ENCODE measurements around the gene M1AP. TPM values are rescaled to one million over a fixed set of nuclear protein-coding genes. Genes with fewer than 3 reads are reported as not detected.

The M1AP gene
- total RNA-seq, 1 experiment from 2014 or later = not detected

DNA sequence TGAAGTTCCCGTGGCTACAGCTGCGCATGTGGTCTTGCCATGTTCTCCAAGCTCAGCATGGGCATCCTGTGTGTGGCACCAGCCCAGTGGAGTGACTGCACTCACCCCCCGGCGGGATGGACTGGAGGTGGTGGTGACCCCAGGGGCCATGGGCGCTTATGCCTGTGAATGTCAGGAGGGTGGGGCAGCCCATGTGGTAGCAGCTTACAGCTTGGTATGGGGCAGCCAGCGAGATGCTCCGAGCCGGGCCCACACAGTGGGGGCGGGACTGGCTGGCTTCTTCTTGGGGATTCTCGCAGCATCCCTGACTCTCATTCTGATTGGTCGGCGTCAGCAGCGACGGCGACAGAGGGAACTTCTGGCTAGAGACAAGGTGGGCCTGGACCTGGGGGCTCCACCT is 31.5 kb upstream of the M1AP start:
- no peaks in the 10 kb centered on the region for H3K27me3 Mint-ChIP-seq (ENCODE audit: insufficient read depth, unreplicated experiment)
- ChIA-PET CTCF (no interaction called here), POLR2A (no interaction called here)
- H3K4me3 Mint-ChIP-seq (ENCODE audit: unreplicated experiment) = no peak overlapping the region
- BruUV-seq (replicated peaks) = no TSS peak
- H3K27ac Mint-ChIP-seq (ENCODE audit: unreplicated experiment) = no peak overlapping the region
- H3K4me1 Mint-ChIP-seq (ENCODE audit: low read depth, unreplicated experiment) = no peaks in the 10 kb centered on the region
- H3K9me3 Mint-ChIP-seq (ENCODE audit: unreplicated experiment) = no peaks in the 10 kb centered on the region
- Histone ChIP-seq H3K36me3 (ENCODE audit: control insufficient read depth, insufficient read depth, low read length) (no peaks in the 10 kb centered on the region), H3K4me1 (no peaks in the 10 kb centered on the region), H3K27me3 (replicated peaks; ENCODE audit: control insufficient read depth, insufficient read depth, low read length) (no peaks in the 10 kb centered on the region), H3K9me3 (no peaks in the 10 kb centered on the region), H3K4me3 (ENCODE audit: low read depth, low read length) (no peak overlapping the region)
- intact Hi-C loops (cut with micrococcal nuclease; ENCODE audit: unreplicated experiment) = no loop called here
- no peak for DNase-seq
- H3K36me3 Mint-ChIP-seq (ENCODE audit: insufficient read depth, unreplicated experiment) = no peaks in the 10 kb centered on the region
- TF ChIP-seq, protein P1, sequence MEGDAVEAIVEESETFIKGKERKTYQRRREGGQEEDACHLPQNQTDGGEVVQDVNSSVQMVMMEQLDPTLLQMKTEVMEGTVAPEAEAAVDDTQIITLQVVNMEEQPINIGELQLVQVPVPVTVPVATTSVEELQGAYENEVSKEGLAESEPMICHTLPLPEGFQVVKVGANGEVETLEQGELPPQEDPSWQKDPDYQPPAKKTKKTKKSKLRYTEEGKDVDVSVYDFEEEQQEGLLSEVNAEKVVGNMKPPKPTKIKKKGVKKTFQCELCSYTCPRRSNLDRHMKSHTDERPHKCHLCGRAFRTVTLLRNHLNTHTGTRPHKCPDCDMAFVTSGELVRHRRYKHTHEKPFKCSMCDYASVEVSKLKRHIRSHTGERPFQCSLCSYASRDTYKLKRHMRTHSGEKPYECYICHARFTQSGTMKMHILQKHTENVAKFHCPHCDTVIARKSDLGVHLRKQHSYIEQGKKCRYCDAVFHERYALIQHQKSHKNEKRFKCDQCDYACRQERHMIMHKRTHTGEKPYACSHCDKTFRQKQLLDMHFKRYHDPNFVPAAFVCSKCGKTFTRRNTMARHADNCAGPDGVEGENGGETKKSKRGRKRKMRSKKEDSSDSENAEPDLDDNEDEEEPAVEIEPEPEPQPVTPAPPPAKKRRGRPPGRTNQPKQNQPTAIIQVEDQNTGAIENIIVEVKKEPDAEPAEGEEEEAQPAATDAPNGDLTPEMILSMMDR (IDR thresholded peaks at IDR 0.05; ENCODE audit: insufficient read depth in 1 of 2, low read depth in 1 of 2, low read length in 1 of 2, severe bottlenecking in 1 of 2, unreplicated experiment in 1 of 2) = no peak

DNA sequence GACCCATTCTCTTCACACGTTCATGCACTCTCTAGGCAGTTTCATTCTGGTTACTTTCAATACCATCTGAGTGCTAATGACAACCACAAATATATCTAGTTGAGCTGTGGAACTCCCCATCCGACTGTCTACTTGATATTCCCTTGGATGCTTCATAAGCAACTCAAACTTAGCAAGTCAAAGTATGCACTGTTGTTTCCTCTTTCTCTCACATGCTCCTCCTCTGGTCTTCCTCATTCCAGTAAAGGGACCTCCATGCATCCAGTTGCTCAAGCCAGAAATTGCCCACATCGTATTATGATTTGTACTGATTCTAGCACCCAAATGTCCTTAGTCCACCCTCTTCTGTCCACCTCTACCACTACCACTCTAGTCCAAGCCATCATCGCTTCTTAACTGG is 28.2 kb upstream of the M1AP start:
- H3K4me1 Mint-ChIP-seq (ENCODE audit: low read depth, unreplicated experiment) = no peaks in the 10 kb centered on the region
- BruUV-seq (replicated peaks) = no TSS peak
- H3K36me3 Mint-ChIP-seq (ENCODE audit: insufficient read depth, unreplicated experiment) = no peaks in the 10 kb centered on the region
- TF ChIP-seq, protein P1 (IDR thresholded peaks at IDR 0.05; ENCODE audit: insufficient read depth in 1 of 2, low read depth in 1 of 2, low read length in 1 of 2, severe bottlenecking in 1 of 2, unreplicated experiment in 1 of 2) = no peak
- H3K27ac Mint-ChIP-seq (ENCODE audit: unreplicated experiment) = no peak overlapping the region
- ChIA-PET POLR2A (no interaction called here), CTCF (no interaction called here)
- no peak overlapping the region for H3K4me3 ChIP-seq (ENCODE audit: low read depth, low read length)
- intact Hi-C loops (cut with micrococcal nuclease; ENCODE audit: unreplicated experiment) = no loop called here
- H3K9me3 ChIP-seq = no peaks in the 10 kb centered on the region
- H3K9me3 Mint-ChIP-seq (ENCODE audit: unreplicated experiment) = no peaks in the 10 kb centered on the region
- H3K4me1 ChIP-seq = no peaks in the 10 kb centered on the region
- H3K36me3 ChIP-seq (ENCODE audit: control insufficient read depth, insufficient read depth, low read length) = no peaks in the 10 kb centered on the region
- H3K4me3 Mint-ChIP-seq (ENCODE audit: unreplicated experiment) = no peak overlapping the region
- H3K27me3 Mint-ChIP-seq (ENCODE audit: insufficient read depth, unreplicated experiment) = no peaks in the 10 kb centered on the region
- no peak for DNase-seq
- no peaks in the 10 kb centered on the region for H3K27me3 ChIP-seq (replicated peaks; ENCODE audit: control insufficient read depth, insufficient read depth, low read length)

DNA sequence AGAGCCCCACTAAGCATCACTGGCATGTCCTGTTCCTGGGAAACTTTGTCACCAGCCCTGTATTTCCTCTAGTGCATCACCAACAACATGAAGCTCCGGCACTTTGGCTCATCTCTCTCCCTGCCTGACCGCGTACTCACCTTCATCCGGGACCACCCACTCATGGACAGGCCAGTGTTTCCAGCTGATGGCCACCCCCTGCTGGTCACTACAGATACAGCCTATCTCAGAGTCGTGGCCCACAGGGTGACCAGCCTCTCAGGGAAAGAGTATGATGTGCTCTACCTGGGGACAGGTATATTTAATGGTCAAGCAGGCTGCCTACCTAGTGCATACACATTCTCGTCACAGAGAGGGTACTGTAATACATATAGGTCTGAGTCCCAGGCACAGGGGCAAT is 27.0 kb upstream of the M1AP start:
- POLR2A ChIA-PET = no interaction called here
- no TSS peak for BruUV-seq (replicated peaks)
- no peak overlapping the region for H3K27ac Mint-ChIP-seq (ENCODE audit: unreplicated experiment)

More for the DNA sequence above, 27.0 kb upstream of the M1AP start:
- intact Hi-C loops (cut with micrococcal nuclease; ENCODE audit: unreplicated experiment) = no loop called here
- TF ChIP-seq, protein P1 (IDR thresholded peaks at IDR 0.05; ENCODE audit: insufficient read depth in 1 of 2, low read depth in 1 of 2, low read length in 1 of 2, severe bottlenecking in 1 of 2, unreplicated experiment in 1 of 2) = peak in 1 of 2 experiments; percentile 22
- DNase-seq = no peak
- Mint-ChIP-seq H3K4me3 (ENCODE audit: unreplicated experiment) (no peak overlapping the region), H3K36me3 (ENCODE audit: insufficient read depth, unreplicated experiment) (no peaks in the 10 kb centered on the region), H3K9me3 (ENCODE audit: unreplicated experiment) (no peaks in the 10 kb centered on the region), H3K27me3 (ENCODE audit: insufficient read depth, unreplicated experiment) (no peaks in the 10 kb centered on the region), H3K4me1 (ENCODE audit: low read depth, unreplicated experiment) (no peaks in the 10 kb centered on the region)
- no peaks in the 10 kb centered on the region for H3K27me3 ChIP-seq (replicated peaks; ENCODE audit: control insufficient read depth, insufficient read depth, low read length)
- no peaks in the 10 kb centered on the region for H3K9me3 ChIP-seq
- CTCF ChIA-PET = interaction anchor here (1.3 kb wide), 1 partner anchor 21 kb away, joined by 3 read pairs; the partner anchor contains the start of gene SEMA4F
- no peak overlapping the region for H3K4me3 ChIP-seq (ENCODE audit: low read depth, low read length)
- no peaks in the 10 kb centered on the region for H3K4me1 ChIP-seq
- H3K36me3 ChIP-seq (ENCODE audit: control insufficient read depth, insufficient read depth, low read length) = no peaks in the 10 kb centered on the region
